SIG-M5 (cell line): ENCODE data around the gene EXOC8.
"Not testable (repeated sequence)": the region's sequence is repeated elsewhere in the genome, so short reads cannot be mapped to it uniquely, and the experiment has no call there.

Experiments
- DNase-seq: peaks from one replicate; lab custom pipeline; 2025; lab: John Stamatoyannopoulos, UW

The EXOC8 gene

GRCh38 chr1:231353086-231353485, 15.4 kb upstream of the EXOC8 start:
- DNase-seq: no peak

- no peak for DNase-seq
These were observed 14.2 kb upstream of the EXOC8 start for GRCh38 chr1:231351816-231352215.

DNA sequence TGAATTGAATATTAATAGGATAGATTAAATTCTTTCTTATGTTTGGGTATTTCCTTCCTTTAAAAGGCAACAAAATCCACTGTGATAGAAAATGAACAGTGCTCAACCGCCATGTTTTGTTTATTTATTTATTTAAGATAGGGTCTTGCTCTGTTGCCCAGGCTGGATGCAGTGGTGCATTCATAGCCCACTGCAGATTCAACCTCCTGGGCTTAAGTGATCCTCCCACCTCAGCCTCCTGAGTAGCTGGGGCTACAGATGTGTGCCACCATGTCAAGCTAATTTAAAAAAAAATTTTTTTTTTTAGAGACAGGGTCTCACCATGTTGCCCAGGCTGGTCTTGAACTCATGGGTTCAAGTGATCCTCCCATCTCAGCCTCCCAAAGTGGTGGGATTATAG, 11.2 kb upstream of the EXOC8 start:
- not testable (repeated sequence) for DNase-seq

DNA sequence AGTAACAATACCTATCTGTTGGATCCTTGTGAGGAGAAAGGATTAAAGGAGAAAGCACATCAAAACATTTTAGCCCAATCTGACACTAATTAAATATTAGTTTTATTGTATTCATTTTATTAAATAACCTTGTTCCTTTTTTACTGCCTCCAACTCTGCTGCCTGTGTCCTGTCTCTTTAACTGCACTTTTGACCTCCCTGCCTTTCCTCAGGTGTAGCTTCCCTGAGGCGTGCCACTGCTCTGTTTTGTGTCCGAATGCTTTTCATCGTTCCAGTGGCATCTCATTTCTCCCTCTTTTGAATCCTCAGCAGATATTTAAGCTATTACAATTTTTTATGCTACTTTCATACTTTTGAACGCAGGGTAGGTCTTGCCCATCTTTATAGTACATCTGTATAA, 10.8 kb upstream of the EXOC8 start:
- DNase-seq: no peak

DNA sequence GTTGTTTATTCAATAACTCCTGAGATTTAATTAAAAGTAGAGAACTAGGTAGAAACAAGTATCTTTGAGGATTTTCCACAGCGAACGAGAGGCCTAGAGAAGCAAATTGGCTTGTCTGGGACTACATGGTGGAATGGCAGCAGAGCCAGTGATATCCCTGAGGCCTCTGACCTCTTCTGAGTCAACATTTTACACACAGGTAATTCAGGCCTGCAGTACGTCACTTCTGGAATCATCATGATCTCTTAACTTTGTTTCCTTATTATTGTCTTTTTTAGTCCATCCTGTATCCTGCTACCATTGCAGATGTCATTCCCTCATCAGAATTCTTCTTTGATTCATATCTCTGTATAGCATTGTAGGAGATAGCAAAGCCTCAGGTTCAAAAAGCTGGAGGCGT, 10.3 kb upstream of the EXOC8 start:
- no peak for DNase-seq

GRCh38 chr1:231340328-231341013, 2.8 kb upstream of the EXOC8 start:
- DNase-seq: no peak

GRCh38 chr1:231338270-231339128, 847 bp upstream of the EXOC8 start, which contains the start of gene SPRTN:
TSS of gene SPRTN (plus strand) at chr1:231338293. CDS start at chr1:231338384, 91 bp downstream.
- DNase-seq: no peak

DNA sequence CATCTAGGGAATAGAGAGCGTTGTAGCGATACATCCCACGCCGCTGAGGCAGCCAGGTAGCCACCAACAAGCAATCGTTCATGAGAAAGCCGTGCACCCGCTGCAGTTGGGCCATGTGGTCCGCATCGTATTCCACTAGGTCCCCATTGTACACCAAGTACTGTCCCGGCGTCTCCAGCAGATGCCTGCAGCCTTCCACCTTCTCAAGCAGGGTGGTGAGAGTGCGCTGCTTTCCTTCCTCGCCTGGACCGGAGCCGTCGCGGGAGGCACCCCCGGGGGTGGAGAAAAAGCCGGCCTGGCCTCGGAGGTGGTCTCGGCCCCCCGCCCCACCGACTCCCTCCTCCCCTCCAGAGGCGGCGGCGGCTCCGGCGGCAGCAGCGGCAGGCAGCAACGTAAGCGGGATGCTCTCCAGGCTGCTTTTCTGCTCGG, 595 bp downstream of the EXOC8 start:
- no peak for DNase-seq

GRCh38 chr1:231335663-231336602, 1.7 kb downstream of the EXOC8 start:
- DNase-seq: no peak

- no peak for DNase-seq
These were observed 2.7 kb downstream of the EXOC8 start for GRCh38 chr1:231334952-231335351.

- no peak for DNase-seq
These were observed 3.5 kb downstream of the EXOC8 start for GRCh38 chr1:231334079-231334666.

DNA sequence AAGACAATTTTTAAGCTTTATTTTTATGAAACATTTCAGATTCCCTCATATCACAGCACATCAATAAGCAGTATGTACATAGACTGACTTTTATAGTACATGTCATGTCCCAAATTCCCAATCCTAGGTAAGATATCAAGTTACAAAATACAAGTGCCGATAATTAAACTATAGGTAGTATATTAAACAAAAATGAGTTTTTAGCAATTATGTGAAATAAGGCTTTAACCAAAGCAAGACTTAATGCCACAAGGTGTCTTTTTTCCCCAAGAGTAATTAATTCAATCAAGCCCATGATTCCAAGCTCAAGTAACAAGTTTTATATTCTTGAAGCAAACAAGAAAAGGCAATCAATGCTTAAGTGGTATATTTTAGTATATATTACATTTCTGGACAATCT, 4.9 kb downstream of the EXOC8 start:
- DNase-seq: no peak

DNA sequence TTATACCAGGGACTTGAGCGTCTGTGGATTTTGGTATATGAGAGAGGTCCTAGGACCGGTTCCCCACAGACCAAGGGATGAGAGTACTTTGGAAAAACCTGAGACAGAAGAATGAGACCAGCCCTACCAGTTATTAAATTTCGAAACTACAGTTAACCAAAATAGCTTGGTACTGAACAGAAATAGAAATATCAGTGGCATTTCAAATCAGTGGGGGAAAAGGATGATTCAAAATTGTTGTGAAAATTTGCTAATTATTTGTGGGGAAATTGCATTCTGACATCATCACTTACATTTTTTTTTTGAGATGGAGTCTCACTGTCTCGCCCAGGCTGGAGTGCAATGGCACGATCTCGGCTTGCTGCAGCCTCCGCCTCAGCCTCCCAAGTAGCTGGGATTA, 8.2 kb downstream of the EXOC8 start:
- DNase-seq: no peak

- no peak for DNase-seq
These were observed 10.0 kb downstream of the EXOC8 start for GRCh38 chr1:231327617-231328016.

DNA sequence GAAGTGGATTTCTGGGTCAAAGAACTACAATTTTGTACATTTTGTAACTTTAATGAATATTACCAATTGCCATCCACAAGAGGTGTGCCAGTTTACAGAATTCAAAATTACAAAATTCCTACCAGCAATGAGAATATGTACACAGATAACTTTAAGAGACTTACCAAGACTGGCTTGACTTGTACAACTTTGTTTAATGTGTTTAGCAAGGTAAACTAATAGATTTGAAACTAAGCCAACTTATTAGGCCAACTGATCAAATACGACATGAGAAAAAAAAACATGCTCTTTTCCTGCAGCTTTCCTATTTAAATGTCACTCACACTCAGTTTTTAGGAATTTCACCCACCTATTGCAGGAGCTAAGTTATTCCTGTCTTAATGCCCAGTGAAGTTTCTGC, 11.4 kb downstream of the EXOC8 start:
- DNase-seq: no peak

GRCh38 chr1:231324660-231325059, 13.0 kb downstream of the EXOC8 start:
- DNase-seq: no peak

GRCh38 chr1:231322880-231323530, 14.6 kb downstream of the EXOC8 start:
- DNase-seq: no peak

GRCh38 chr1:231319080-231319479, 18.6 kb downstream of the EXOC8 start:
- no peak for DNase-seq

DNA sequence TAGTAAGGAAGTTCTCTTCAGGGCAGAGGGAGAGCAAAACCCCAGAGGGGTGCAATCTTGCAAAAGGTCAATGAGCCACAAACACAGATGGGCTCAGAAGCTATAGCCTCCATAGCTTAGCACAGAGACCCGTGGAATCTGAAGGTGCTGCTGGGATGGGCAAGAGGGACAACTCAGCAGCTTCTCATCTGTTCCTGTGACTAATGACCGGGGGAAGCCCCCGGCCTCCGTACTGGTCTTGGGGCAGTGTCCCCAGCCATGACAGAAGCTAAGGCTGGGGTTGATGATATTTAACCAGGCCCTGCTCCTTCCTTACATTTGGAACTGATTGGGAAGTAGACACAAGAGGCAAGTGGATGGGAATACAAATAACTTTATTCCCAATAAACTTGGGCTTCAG, 19.1 kb downstream of the EXOC8 start:
- DNase-seq: no peak

GRCh38 chr1:231318015-231318355, 19.7 kb downstream of the EXOC8 start:
- no peak for DNase-seq

DNA sequence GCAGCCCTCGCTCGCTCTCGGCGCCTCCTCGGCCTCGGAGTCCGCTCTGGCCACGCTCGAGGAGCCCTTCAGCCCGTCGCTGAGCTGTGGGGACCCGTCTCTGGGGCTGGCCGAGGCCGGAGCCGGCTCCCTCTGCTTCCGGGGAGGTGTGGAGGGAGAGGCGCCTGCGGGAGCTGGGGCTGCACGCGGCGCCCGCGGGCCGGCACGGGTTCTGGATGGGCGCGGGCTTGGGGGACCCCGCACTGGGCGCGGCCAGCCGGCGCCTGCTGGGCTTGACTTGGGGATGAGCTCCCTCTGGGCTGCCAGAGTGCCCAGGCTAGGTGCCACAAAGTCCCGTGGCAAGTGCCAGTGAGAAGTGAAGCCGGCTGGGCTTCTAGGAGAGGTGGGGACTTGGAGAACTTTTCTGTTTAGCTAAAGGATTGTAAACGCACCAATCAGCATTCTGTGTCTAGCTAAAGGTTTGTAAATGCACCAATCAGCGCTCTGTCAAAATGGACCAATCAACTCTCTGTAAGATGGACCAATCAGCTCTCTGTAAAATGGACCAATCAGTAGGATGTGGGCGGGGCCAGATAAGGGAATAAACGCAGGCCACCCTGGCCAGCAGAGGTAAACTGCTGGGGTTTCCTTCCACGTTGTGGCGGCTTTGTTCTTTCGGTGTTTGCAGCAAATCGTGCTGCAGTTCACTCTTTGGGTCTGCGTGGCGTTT, 20.2 kb downstream of the EXOC8 start:
- DNase-seq: no peak
